KOPT-K1 (cell line): ENCODE results near the gene HIGD2B.
"Not testable (repeated sequence)": the region's sequence is repeated elsewhere in the genome, so short reads cannot be mapped to it uniquely, and the experiment has no call there.

Experiments
- H3K27ac ChIP-seq: fragments of 200-600 bp; sonication (generic); 2 replicates; pipeline ENCODE4 v1.5.1; 2016; ENCODE audit warnings: antibody characterized with exemption, mild to moderate bottlenecking, low read depth, low read length; ENCODE audit not compliant: poor library complexity, severe bottlenecking
- H3K36me3 ChIP-seq: fragments of 200-600 bp; sonication (generic); 2 replicates; pipeline ENCODE4 v1.5.1; 2017; ENCODE audit warnings: antibody characterized with exemption, mild to moderate bottlenecking, low read length, moderate library complexity; ENCODE audit not compliant: insufficient read depth
- H3K9me3 ChIP-seq: fragments of 200-600 bp; sonication (generic); 2 replicates; pipeline ENCODE4 v1.5.1; 2017; ENCODE audit warnings: antibody characterized with exemption, low read length, mild to moderate bottlenecking; ENCODE audit not compliant: insufficient read depth, poor library complexity, severe bottlenecking

The HIGD2B gene

DNA sequence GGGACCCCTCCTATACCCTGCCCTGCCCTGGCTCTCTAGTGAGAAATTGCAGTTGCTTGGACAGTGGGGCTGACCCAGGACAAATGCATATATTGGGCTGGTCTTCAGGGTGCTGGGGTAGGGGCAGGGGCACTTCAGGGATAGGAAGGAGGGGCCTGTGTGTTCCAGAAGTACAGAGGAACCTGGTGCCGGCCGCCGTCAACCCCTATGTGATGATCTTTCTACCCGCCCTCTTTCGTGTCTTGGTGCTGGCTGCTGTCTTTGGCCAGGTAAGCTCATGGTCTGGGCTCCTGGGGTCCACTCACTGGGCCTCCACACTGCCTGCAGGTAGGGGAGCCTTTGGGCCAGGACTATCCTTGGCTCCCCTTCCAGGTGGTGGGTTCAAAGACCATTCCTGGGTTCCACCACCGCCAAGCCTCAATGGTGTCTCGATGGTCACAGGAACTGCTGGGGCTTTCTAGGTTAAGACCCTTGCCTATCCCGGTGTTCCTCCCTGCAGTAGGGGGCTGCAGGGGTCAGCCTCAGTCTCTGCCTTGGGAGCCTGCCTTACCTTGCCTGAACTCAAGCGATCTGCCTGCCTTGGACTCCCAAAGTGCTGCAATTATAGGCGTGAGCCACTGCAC, 37.2 kb downstream of the HIGD2B start:
- H3K36me3 ChIP-seq, H3K9me3 ChIP-seq, H3K27ac ChIP-seq: not testable (repeated sequence)

DNA sequence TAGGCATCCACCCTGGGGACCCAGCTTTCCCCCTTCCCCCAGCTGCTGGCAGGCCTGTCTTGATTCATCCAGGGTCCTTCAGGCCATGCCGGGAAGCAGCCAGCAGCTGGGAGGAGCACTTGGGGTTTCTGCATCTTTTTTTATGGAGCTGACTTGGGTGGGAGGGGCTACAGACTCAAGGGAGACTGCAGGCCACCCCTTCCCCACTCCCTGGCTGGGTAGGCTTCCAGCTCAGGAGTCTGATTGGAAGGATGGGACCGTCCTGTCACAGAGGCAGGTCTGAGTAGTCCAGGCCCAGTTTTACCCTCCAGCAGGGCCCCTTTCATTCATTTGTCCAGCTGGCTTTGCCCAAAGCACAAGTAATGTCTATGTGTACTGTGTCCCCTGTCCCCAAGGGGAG, 43.7 kb downstream of the HIGD2B start:
- H3K9me3 ChIP-seq, H3K36me3 ChIP-seq, H3K27ac ChIP-seq: not testable (repeated sequence)

DNA sequence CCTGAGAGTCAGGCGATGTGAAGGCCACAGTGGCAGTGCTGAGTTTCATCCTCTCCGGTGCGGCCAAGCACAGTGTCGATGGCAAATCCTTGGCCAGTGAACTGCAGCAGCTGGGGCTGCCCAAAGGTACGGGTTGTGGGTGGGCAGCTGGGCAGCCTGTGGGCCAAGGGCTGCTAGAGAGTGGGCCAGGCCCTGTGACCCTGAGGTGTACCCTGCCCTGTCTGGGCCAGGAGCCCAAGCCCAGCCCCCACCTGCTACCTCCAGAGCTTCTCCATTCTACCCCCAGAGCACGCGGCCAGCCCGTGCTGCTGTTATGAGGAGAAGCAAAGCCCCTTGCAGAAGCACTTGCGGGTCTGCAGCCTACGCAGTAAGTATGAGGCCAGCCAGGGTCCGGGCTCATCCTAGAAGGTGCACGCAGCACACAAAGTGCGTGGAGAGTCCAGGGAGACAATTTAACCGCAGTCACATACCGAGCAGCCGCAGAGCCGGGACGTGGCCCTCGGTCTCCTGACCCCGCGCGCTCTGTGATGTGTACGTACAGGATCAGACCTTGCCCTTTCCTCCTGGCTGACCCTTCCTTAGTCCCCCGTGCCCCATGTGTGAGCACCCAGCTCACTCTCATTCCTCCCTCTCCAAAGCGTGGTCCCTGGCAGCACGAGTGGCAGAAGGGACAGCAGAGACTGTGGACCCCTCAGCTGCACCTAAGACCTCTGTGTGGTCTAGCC, 46.1 kb downstream of the HIGD2B start:
- H3K27ac ChIP-seq, result not testable (repeated sequence)

DNA sequence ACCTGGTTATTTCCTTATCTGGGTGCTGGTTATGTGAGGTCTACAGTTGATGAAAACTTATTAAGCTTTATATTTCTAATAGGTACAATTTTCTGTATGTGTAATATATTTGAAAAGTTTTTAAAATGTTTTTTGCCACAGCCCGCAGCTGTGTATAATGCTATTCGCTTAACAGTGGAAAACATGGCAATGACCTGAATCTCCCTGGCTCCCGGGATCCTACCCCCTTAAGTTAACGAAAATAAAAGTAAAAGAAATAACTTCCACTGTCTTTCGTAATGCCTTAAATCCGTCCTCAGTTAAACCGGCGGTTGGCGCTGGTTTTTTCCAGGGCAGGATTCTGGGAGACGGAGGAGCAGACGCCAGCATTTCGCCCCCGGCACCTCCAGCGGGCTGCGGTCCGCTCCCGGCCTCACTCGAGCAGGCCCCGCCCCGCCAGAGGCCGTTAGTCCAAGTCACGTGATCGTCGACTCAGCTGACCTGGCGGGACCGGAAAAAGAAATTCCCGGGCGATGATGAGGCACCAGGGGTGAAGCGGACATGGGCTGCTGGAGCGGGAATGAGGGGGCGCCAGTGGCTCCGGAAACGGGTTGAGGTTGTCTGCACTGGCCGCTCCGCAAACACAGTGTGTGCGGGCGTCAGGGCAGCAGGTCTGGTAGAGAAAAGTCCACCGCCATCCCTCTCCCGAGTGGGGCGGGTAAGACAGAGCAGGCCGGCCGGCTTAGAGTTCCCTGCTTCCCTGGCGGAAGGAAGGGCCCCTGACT, 49.3 kb downstream of the HIGD2B start:
- H3K9me3 ChIP-seq, H3K36me3 ChIP-seq, H3K27ac ChIP-seq: not testable (repeated sequence)

More for the DNA sequence above, 46.1 kb downstream of the HIGD2B start:
- not testable (repeated sequence) for H3K36me3 ChIP-seq, H3K9me3 ChIP-seq

DNA sequence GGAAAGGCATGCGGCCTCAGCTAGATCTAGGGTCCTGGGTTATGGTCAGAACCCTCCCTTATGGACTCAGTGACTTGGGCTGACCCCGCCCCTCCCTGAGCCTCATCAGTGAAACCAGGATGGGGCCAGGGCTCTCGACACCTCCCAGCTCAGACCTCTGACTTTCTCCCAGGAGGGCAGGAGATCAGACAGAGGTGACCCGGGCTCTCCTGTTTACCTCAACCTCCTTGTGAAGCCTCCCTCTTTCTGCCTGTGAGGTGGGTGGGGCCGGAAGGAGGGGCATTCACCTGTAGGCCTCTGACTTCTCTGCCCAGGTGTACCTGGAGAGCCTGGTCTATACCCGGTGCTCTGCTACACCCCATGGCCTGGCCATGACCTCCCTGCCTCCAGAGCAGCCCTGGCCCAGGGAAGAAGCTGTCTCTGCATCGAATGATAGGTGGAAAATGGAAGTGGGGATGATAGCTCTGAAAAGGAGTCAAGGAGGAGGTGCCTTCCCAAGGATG, 56.9 kb downstream of the HIGD2B start:
- H3K27ac ChIP-seq, H3K36me3 ChIP-seq, H3K9me3 ChIP-seq: not testable (repeated sequence)

DNA sequence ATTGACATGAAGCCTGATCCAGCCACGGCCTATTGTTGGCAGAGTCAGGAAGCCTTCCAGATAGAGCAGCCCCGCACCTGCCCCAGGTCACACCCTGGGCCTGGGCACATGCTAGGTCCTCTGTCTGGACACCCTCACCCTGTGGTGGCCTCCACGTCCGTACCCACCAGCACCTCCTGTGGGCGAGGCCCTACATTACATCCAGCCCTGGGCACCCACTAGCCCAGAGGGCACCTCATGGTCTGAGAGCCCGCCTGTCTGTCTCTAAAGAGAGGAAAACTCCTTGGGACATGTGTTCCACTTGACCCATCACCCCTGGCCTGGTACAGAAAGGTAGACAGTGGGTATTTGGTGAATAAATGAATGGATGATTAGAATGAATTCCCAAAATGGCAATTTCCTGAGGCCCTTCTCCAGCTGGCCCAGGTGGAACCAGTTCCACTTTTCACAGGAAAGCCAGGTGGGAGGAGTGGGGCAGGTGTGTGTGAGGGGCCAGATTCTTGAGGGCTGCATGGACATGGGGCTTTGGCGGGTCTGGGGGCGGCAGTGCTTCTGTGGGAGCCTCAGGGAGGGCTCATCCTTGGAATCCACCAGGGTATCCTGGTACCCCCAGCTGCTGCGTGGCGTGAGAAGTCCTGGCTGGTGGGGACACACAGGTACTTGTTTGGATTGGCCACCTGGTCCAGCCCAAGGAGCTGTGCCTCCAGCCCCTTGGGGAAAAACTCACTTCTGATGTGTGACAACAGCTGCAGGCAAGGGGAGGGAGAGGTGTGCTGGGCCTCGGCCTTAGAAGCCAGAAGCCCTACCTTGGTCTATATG, 57.5 kb downstream of the HIGD2B start:
- H3K36me3 ChIP-seq, H3K9me3 ChIP-seq, H3K27ac ChIP-seq: not testable (repeated sequence)

DNA sequence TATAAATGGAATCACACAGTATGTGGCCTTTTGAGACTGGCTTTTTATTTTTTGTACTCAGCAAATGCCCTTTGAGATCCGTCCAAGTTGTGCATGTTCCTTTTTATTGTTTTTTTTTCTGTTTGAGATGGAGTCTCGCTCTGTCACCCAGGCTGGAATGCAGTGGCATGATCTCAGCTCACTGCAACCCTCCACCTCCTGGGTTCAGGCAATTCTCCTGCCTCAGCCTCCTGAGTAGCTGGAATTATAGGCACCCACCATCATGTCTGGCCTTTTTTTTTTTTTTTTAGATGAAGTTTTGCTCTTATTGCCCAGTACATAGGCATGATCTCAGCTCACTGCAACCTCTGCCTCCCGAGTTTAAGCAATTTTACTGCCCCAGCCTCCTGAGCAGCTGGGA, 59.8 kb downstream of the HIGD2B start:
- not testable (repeated sequence) for H3K27ac ChIP-seq, H3K9me3 ChIP-seq, H3K36me3 ChIP-seq
